ENCODE results near the gene ACTL8.

The ACTL8 gene

GRCh38 chr1:17725084-17725719 is 29.9 kb upstream of the ACTL8 start:
- H3K4me3 ChIP-seq (ENCODE audit: low read depth, low read length), result no peak overlapping the region
- in situ Hi-C loops (cut with HindIII; ENCODE audit: low sequenced_read_pairs), result no loop called here
- no peak for DNase-seq (ENCODE audit: low read depth)
- TF ChIP-seq CTCF (IDR thresholded peaks at IDR 0.05; ENCODE audit: low read depth, low read length, missing control alignments), result no peak

GRCh38 chr1:17725811-17726582 is 29.1 kb upstream of the ACTL8 start:
- no peak overlapping the region for H3K4me3 ChIP-seq (ENCODE audit: low read depth, low read length)
- TF ChIP-seq CTCF (IDR thresholded peaks at IDR 0.05; ENCODE audit: low read depth, low read length, missing control alignments), result no peak
- no peak for DNase-seq (ENCODE audit: low read depth)
- in situ Hi-C loops (cut with HindIII; ENCODE audit: low sequenced_read_pairs), result no loop called here

- H3K4me3 ChIP-seq (ENCODE audit: low read depth, low read length), result no peak overlapping the region
- no peak for TF ChIP-seq CTCF (IDR thresholded peaks at IDR 0.05; ENCODE audit: low read depth, low read length, missing control alignments)
- in situ Hi-C loops (cut with HindIII; ENCODE audit: low sequenced_read_pairs), result no loop called here
- DNase-seq (ENCODE audit: low read depth), result no peak
Measured at GRCh38 chr1:17728123-17728712, 26.9 kb upstream of the ACTL8 start.

- DNase-seq (ENCODE audit: low read depth), result no peak
- no peak for TF ChIP-seq CTCF (IDR thresholded peaks at IDR 0.05; ENCODE audit: low read depth, low read length, missing control alignments)
- in situ Hi-C loops (cut with HindIII; ENCODE audit: low sequenced_read_pairs), result no loop called here
- H3K4me3 ChIP-seq (ENCODE audit: low read depth, low read length), result no peak overlapping the region
Measured at GRCh38 chr1:17729248-17729647, 25.9 kb upstream of the ACTL8 start.

GRCh38 chr1:17729909-17730308 is 25.2 kb upstream of the ACTL8 start:
- no peak for TF ChIP-seq CTCF (IDR thresholded peaks at IDR 0.05; ENCODE audit: low read depth, low read length, missing control alignments)
- in situ Hi-C loops (cut with HindIII; ENCODE audit: low sequenced_read_pairs), result no loop called here
- DNase-seq (ENCODE audit: low read depth), result no peak
- H3K4me3 ChIP-seq (ENCODE audit: low read depth, low read length), result no peak overlapping the region

- no peak overlapping the region for H3K4me3 ChIP-seq (ENCODE audit: low read depth, low read length)
- in situ Hi-C loops (cut with HindIII; ENCODE audit: low sequenced_read_pairs), result no loop called here
- no peak for TF ChIP-seq CTCF (IDR thresholded peaks at IDR 0.05; ENCODE audit: low read depth, low read length, missing control alignments)
- no peak for DNase-seq (ENCODE audit: low read depth)
Measured at GRCh38 chr1:17731460-17731859, 23.7 kb upstream of the ACTL8 start.

Data from astrocyte of the cerebellum (primary cell).